ENCODE data around the gene ZNF500.

ZNF500 gene

DNA sequence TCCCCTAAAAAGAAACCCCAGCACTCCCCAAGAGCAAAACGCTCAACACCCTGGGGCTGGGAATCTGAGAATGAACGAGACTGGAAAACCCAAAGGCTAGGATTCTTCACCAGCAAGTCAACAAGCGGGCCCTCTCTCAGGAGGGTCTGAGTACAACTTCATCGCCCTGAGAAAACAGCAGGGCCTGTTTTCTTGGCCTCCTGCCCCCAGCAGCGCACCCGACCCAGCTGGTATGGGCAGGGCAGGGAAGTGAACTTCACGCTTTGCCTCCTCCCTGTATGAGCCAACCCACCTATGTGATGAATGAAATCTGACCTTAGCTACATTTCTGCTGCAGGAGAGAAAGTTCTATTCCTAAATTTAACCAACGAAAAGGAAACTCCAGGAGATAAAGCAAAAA is 62.5 kb downstream of the ZNF500 start:
- TF ChIP-seq TAF1 (IDR thresholded peaks at IDR 0.05; ENCODE audit: borderline replicate concordance, insufficient read depth, low read length) (no peak), SIN3A (IDR thresholded peaks at IDR 0.05; ENCODE audit: borderline replicate concordance, insufficient read depth, low read length) (no peak), FOXP2 (optimal IDR thresholded peaks at IDR 0.05; ENCODE audit: borderline replicate concordance, extremely low read depth, extremely low read length, insufficient read depth) (no peak)
- TF ChIP-seq, protein P1, sequence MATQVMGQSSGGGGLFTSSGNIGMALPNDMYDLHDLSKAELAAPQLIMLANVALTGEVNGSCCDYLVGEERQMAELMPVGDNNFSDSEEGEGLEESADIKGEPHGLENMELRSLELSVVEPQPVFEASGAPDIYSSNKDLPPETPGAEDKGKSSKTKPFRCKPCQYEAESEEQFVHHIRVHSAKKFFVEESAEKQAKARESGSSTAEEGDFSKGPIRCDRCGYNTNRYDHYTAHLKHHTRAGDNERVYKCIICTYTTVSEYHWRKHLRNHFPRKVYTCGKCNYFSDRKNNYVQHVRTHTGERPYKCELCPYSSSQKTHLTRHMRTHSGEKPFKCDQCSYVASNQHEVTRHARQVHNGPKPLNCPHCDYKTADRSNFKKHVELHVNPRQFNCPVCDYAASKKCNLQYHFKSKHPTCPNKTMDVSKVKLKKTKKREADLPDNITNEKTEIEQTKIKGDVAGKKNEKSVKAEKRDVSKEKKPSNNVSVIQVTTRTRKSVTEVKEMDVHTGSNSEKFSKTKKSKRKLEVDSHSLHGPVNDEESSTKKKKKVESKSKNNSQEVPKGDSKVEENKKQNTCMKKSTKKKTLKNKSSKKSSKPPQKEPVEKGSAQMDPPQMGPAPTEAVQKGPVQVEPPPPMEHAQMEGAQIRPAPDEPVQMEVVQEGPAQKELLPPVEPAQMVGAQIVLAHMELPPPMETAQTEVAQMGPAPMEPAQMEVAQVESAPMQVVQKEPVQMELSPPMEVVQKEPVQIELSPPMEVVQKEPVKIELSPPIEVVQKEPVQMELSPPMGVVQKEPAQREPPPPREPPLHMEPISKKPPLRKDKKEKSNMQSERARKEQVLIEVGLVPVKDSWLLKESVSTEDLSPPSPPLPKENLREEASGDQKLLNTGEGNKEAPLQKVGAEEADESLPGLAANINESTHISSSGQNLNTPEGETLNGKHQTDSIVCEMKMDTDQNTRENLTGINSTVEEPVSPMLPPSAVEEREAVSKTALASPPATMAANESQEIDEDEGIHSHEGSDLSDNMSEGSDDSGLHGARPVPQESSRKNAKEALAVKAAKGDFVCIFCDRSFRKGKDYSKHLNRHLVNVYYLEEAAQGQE (IDR thresholded peaks at IDR 0.05; ENCODE audit: insufficient read depth in 1 of 2, low read depth in 2 of 2, low read length in 2 of 2), result no peak

DNA sequence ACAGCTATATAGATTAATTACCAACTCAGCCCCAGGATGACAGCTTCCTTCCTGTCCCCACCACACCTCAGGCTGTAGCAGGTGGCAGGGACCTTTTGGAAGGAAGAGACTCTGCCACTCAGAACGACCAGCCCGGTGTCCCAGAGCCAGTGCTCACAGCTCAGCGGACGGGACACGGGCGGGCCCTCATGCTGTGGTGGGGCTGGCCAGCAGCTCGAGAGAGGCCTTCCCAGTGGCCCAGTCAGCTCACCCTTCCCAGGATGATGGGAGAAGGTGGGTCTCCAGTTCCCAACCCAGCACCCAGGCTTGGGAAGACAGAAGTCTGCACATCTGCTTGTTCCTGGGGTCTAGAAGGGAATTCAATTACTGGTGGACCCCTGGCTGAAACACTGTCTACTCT is 63.1 kb downstream of the ZNF500 start:
- TF ChIP-seq, protein P1 (IDR thresholded peaks at IDR 0.05; ENCODE audit: insufficient read depth in 1 of 2, low read depth in 2 of 2, low read length in 2 of 2), result no peak
- no peak for TF ChIP-seq FOXP2 (optimal IDR thresholded peaks at IDR 0.05; ENCODE audit: borderline replicate concordance, extremely low read depth, extremely low read length, insufficient read depth)
- no peak for TF ChIP-seq POLR2AphosphoS5 (IDR thresholded peaks at IDR 0.05; ENCODE audit: low read depth, low read length)
- TF ChIP-seq TAF1 (IDR thresholded peaks at IDR 0.05; ENCODE audit: borderline replicate concordance, insufficient read depth, low read length), result no peak
- no peak for TF ChIP-seq SIN3A (IDR thresholded peaks at IDR 0.05; ENCODE audit: borderline replicate concordance, insufficient read depth, low read length)

DNA sequence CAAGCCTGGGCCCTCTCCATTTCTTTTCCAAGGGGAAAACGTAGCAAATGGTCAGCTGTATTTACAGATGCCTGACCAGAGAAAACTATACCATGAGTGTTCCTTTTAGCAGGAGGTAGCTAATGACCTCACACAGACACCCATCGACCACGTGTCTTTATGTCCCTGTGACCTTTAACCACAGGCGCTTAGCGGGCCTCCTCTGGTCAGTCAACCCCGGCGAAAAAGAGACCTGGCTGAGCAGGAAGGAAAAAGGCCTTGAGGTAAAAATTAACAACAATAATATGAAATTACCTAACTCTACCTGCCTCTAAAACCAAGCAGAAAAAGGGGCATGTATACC is 64.5 kb downstream of the ZNF500 start:
- no peak for TF ChIP-seq POLR2AphosphoS5 (IDR thresholded peaks at IDR 0.05; ENCODE audit: low read depth, low read length)
- no peak for TF ChIP-seq FOXP2 (optimal IDR thresholded peaks at IDR 0.05; ENCODE audit: borderline replicate concordance, extremely low read depth, extremely low read length, insufficient read depth)
- TF ChIP-seq SIN3A (IDR thresholded peaks at IDR 0.05; ENCODE audit: borderline replicate concordance, insufficient read depth, low read length), result no peak

DNA sequence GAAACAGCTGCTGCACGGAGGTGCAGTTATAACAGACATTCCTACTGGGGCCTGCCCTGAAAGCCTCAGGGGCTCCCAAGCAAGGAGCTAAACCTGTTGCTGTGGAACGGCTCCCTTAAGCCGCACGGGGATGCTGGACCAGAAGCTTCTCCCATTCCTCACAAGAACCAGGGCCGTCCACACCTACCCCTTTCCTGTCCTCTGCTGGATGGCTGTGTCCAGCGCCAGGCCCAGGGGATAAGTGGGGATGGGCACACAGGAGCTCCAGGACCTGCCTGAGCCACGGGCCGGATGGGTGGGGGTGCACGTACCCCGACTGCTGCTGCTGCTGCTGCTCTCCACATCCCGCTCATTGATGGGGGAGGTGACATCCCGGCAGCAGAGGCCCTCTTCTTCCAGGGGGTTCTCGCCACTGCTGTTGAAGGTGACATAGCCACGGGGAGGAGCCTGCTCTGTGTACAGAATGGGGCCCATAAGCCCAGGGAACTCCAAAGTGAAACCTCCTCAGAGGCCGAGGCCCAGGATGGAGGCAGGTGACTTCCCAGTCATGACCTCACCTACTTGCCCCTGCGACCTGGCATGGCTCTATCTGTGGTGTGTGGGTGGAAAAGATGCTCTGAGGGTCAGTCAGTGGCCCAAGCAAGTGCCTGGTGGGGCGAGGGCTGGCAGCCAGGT is 65.0 kb downstream of the ZNF500 start:
- no peak for TF ChIP-seq POLR2AphosphoS5 (IDR thresholded peaks at IDR 0.05; ENCODE audit: low read depth, low read length)
- TF ChIP-seq FOXP2 (optimal IDR thresholded peaks at IDR 0.05; ENCODE audit: borderline replicate concordance, extremely low read depth, extremely low read length, insufficient read depth), result no peak
- TF ChIP-seq, protein P1 (IDR thresholded peaks at IDR 0.05; ENCODE audit: insufficient read depth in 1 of 2, low read depth in 2 of 2, low read length in 2 of 2), result no peak
- no peak for TF ChIP-seq TAF1 (IDR thresholded peaks at IDR 0.05; ENCODE audit: borderline replicate concordance, insufficient read depth, low read length)
- no peak for TF ChIP-seq SIN3A (IDR thresholded peaks at IDR 0.05; ENCODE audit: borderline replicate concordance, insufficient read depth, low read length)

DNA sequence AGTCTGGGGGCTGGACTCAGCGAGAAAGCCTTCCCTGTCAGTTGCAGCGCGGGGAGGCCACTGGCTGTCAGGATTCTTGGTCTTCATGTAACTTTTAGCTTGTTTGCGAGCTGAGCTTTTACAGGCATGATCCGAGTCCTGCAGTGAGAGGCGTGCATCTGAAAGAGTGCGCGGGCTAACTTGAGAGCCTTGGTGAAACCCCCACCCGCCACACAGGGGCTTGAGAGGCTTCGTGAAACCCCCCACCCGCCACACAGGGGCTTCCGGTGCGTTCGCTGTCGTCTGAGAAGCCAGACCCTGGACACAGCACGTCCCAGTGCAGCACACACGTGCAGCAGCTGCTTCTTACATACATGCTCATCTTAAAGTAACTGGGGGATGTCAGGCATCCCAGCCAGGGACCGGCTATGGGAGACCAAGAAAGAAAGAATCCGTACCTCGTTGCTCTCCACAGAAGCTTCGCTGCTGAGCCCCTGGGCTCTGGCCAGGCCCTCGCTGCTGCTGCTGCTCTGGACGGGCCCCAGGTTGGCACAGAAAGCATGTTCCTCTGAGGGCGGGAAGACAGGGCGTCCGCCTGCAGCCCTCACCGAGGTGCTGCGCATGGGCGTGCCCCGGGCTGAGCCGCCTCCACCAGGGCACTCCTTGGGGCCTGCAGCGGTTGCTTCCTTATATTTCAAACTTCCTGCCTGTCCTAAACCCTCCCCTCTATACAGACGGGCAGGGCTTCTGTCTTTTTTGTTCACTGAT is 65.8 kb downstream of the ZNF500 start:
- TF ChIP-seq FOXP2 (optimal IDR thresholded peaks at IDR 0.05; ENCODE audit: borderline replicate concordance, extremely low read depth, extremely low read length, insufficient read depth) (no peak), POLR2AphosphoS5 (IDR thresholded peaks at IDR 0.05; ENCODE audit: low read depth, low read length) (no peak), SIN3A (IDR thresholded peaks at IDR 0.05; ENCODE audit: borderline replicate concordance, insufficient read depth, low read length) (no peak), TAF1 (IDR thresholded peaks at IDR 0.05; ENCODE audit: borderline replicate concordance, insufficient read depth, low read length) (no peak)
- TF ChIP-seq, protein P1 (IDR thresholded peaks at IDR 0.05; ENCODE audit: insufficient read depth in 1 of 2, low read depth in 2 of 2, low read length in 2 of 2), result no peak
